ENCODE results near the gene EHMT1.

DNA sequence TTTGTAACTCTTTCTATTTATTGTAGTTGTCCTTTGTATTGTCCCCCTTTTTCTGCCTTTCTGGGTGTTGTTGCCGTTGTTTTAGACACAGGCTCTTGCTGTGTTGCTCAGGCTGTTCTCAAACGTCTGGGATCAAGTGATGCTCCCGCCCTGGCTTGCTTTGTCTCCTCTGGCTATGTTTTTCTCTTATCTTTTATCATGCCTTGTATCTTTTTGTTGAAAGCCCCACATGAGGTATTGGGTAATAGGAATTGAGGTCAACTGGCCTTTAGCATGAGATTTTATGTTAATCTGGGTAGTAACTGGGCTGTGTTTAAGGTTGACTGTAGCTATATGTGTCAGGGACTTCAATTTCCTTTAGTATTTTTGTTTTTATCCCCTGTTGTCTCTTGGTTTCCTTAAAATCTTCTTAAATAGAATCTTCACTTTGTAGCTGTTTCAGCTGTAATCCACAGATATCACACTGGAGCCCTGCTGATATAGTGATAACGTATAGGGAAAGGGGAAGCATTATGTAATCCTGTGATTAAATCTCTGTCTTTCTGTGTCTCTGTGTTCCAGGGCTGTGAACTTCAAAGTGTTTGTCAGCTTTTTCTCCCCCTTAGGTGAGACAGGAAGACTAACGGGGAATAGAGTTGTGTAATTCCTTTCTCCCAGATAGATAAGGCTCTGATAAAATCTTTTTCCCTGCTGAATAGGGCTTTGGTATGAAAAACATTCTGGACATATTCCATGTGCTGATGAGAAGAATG is 232.9 kb downstream of the EHMT1 start:
- TF ChIP-seq CTCF (IDR thresholded peaks at IDR 0.05) (no peak), EP300 (IDR thresholded peaks at IDR 0.05) (no peak), POLR2AphosphoS5 (IDR thresholded peaks at IDR 0.05) (no peak)

Data from esophagus muscularis mucosa (tissue), 4 donors.